Smooth muscle cell (in vitro differentiated cells): ENCODE measurements around the gene ARHGAP22. TPM values are rescaled to one million over a fixed set of nuclear protein-coding genes. Genes with fewer than 3 reads are reported as not detected.

Source experiments
- DNase-seq: peaks from one replicate; lab custom pipeline; 2025; ENCODE audit not compliant: unreplicated experiment; lab: John Stamatoyannopoulos, UW
- H2AFZ ChIP-seq: fragments of 200-600 bp; sonication (generic); 2 replicates; pipeline ENCODE4 v1.6.0; 2016; ENCODE audit warnings: antibody characterized with exemption, low read depth, mild to moderate bottlenecking
- H3F3A ChIP-seq: fragments of 200-600 bp; sonication (generic); 2 replicates; pipeline ENCODE4 v1.6.0; 2017; ENCODE audit warnings: antibody characterized with exemption, low read depth
- H3K27ac ChIP-seq: fragments of 200-600 bp; sonication (generic); 2 replicates; pipeline ENCODE4 v1.5.1; 2016; ENCODE audit warnings: low read depth, mild to moderate bottlenecking
- H3K27me3 ChIP-seq: fragments of 200-600 bp; sonication (generic); 2 replicates; pipeline ENCODE4 v1.6.1; 2016; ENCODE audit warnings: low read depth, mild to moderate bottlenecking
- H3K36me3 ChIP-seq: fragments of 200-600 bp; sonication (generic); 2 replicates; pipeline ENCODE4 v1.5.1; 2016; ENCODE audit warnings: low read depth
- H3K4me1 ChIP-seq: fragments of 200-600 bp; sonication (generic); 2 replicates; pipeline ENCODE4 v1.5.1; 2016; ENCODE audit warnings: low read depth
- H3K4me2 ChIP-seq: fragments of 200-600 bp; sonication (generic); 2 replicates; pipeline ENCODE4 v1.6.0; 2016; ENCODE audit warnings: mild to moderate bottlenecking
- H3K4me3 ChIP-seq: fragments of 200-600 bp; sonication (generic); 2 replicates; pipeline ENCODE4 v1.5.1; 2016; ENCODE audit warnings: mild to moderate bottlenecking
- H3K79me2 ChIP-seq: fragments of 200-600 bp; sonication (generic); 2 replicates; pipeline ENCODE4 v1.6.0; 2016; ENCODE audit warnings: low read depth, mild to moderate bottlenecking
- H3K9ac ChIP-seq: fragments of 200-600 bp; sonication (generic); 2 replicates; pipeline ENCODE4 v1.6.0; 2016; ENCODE audit warnings: low read depth
- H3K9me3 ChIP-seq: fragments of 200-600 bp; sonication (generic); replicated peaks from 2 replicates; pipeline ENCODE4 v1.5.1; 2016; ENCODE audit warnings: low read depth
- H4K20me1 ChIP-seq: fragments of 200-600 bp; sonication (generic); 2 replicates; pipeline ENCODE4 v1.6.0; 2016; ENCODE audit warnings: low read depth
- CTCF ChIP-seq: fragments of 200-600 bp; sonication (generic); IDR thresholded peaks from 2 replicates; pipeline ENCODE4 v1.5.1; 2017; ENCODE audit warnings: borderline replicate concordance, mild to moderate bottlenecking, antibody characterized with exemption; ENCODE audit not compliant: insufficient read depth, poor library complexity, severe bottlenecking
- WGBS: methylation state at CpG from one replicate; pipeline ENCODE4 v1.1.7; 2016; ENCODE audit warnings: low lambda C conversion rate; 5-methylcytosine and 5-hydroxymethylcytosine counted together
- polyA plus RNA-seq: library from polyadenylated mRNA; unstranded; fragments of >200 nt; fragmentation: Nextera tagmentation; extraction: Ambion mirVana; gene quantifications from 2 replicates; pipeline ENCODE4 v1.2.1, GENCODE V29; 2016
- total RNA-seq: library from RNA; depleted of rRNA; stranded (reverse); fragments of >200 nt; gene quantifications from 2 replicates; pipeline ENCODE4 v1.2.3, GENCODE V29; 2014

Gene ARHGAP22
- total and polyA plus RNA-seq, 2 experiments from 2014 or later: 1.8 to 8.8 TPM

- Histone ChIP-seq H2AFZ (no peak overlapping the region), H3F3A (no peaks in the 10 kb centered on the region), H4K20me1 (no peaks in the 10 kb centered on the region), H3K9me3 (no peaks in the 10 kb centered on the region), H3K4me2 (no peak overlapping the region), H3K9ac (no peak overlapping the region), H3K27me3 (no peaks in the 10 kb centered on the region), H3K4me3 (no peak overlapping the region), H3K4me1 (no peaks in the 10 kb centered on the region), H3K79me2 (no peaks in the 10 kb centered on the region), H3K36me3 (no peaks in the 10 kb centered on the region), H3K27ac (no peak overlapping the region)
- no peak for DNase-seq
- TF ChIP-seq CTCF: no peak
- WGBS: 75% methylated on average over 6 of the region's 6 CpGs
These were observed 113.9 kb downstream of the ARHGAP22 start for GRCh38 chr10:48490946-48491345.

GRCh38 chr10:48490571-48490940 is 114.3 kb downstream of the ARHGAP22 start:
- Histone ChIP-seq H4K20me1 (no peaks in the 10 kb centered on the region), H3F3A (no peaks in the 10 kb centered on the region), H2AFZ (no peak overlapping the region), H3K36me3 (no peaks in the 10 kb centered on the region), H3K9ac (no peak overlapping the region), H3K79me2 (no peaks in the 10 kb centered on the region), H3K27me3 (no peaks in the 10 kb centered on the region), H3K9me3 (no peaks in the 10 kb centered on the region), H3K4me1 (no peaks in the 10 kb centered on the region), H3K27ac (no peak overlapping the region), H3K4me2 (no peak overlapping the region), H3K4me3 (no peak overlapping the region)
- 94% methylated on average over 7 of the region's 7 CpGs for WGBS
- no peak for TF ChIP-seq CTCF
- DNase-seq: no peak

- Histone ChIP-seq H3K4me3 (no peak overlapping the region), H3K4me1 (no peaks in the 10 kb centered on the region), H3K4me2 (no peak overlapping the region), H4K20me1 (no peaks in the 10 kb centered on the region), H3K27ac (no peak overlapping the region), H3K9ac (no peak overlapping the region), H3K9me3 (no peaks in the 10 kb centered on the region), H3K27me3 (no peaks in the 10 kb centered on the region), H3K79me2 (no peaks in the 10 kb centered on the region), H2AFZ (no peak overlapping the region), H3F3A (no peaks in the 10 kb centered on the region), H3K36me3 (no peaks in the 10 kb centered on the region)
- no peak for DNase-seq
- WGBS: 100% methylated on average over 1 of the region's 1 CpG
- no peak for TF ChIP-seq CTCF
These were observed 115.8 kb downstream of the ARHGAP22 start for GRCh38 chr10:48489099-48489498.

- no peak for DNase-seq
- Histone ChIP-seq H3K4me1 (no peaks in the 10 kb centered on the region), H3K4me3 (no peak overlapping the region), H3F3A (no peaks in the 10 kb centered on the region), H3K9me3 (no peaks in the 10 kb centered on the region), H3K27ac (no peak overlapping the region), H3K27me3 (no peaks in the 10 kb centered on the region), H3K36me3 (no peaks in the 10 kb centered on the region), H3K9ac (no peak overlapping the region), H2AFZ (no peak overlapping the region), H4K20me1 (no peaks in the 10 kb centered on the region), H3K79me2 (no peaks in the 10 kb centered on the region), H3K4me2 (no peak overlapping the region)
- 94% methylated on average over 1 of the region's 1 CpG for WGBS
- no peak for TF ChIP-seq CTCF
These were observed 117.6 kb downstream of the ARHGAP22 start for GRCh38 chr10:48487244-48487643.
